HG03135 (cell line): ENCODE results near the gene BSDC1.
"Not testable (repeated sequence)": the region's sequence is repeated elsewhere in the genome, so short reads cannot be mapped to it uniquely, and the experiment has no call there.

Source experiments
- ATAC-seq: cut with Tn5 transposase; IDR thresholded peaks from one replicate; pipeline ENCODE4 v1.9.1; 2021; ENCODE audit warnings: mild to moderate bottlenecking, moderate library complexity; ENCODE audit not compliant: unreplicated experiment

BSDC1 gene

GRCh38 chr1:32361308-32361673, 33.0 kb downstream of the BSDC1 start:
- no peak for ATAC-seq

DNA sequence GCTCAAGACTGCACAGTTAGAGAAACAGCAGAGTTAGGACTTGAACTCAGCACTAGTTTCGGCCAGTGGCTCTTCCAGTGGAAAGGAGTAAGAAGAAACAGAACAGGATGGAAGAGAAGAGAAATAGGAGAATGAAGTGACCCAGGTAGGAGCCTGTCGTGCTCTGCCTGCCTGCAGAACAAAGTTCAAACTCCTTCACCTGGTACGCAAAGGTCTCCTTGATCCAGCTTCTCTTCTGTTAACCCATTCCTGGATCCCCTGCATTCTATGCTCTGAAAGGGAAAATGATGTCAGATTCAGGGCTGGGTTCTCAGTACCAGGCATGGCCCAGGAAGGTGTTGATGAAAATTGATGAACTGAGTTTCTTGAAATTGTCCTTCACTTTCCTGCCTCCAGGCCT, 35.8 kb downstream of the BSDC1 start:
- ATAC-seq: no peak

DNA sequence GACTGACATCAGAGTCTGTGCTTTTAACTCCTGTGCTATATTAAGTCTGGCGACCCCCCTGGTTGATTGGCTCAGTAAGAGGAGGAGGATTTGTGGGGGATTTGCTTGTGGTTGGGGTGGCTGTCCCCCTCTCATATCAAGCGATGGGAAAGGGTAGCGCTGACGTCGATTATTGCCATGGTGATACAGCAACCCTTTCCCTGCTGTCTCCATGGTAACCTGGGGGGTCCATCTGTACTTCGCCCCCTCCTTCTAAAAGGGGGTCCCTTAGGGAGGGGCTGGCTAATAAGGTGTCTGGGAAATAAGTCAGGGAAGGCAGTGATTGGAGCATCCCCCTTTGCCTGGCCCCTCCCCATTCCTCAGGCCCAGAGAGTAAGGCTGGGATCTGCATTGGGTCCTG, 36.6 kb downstream of the BSDC1 start:
- ATAC-seq: no peak

DNA sequence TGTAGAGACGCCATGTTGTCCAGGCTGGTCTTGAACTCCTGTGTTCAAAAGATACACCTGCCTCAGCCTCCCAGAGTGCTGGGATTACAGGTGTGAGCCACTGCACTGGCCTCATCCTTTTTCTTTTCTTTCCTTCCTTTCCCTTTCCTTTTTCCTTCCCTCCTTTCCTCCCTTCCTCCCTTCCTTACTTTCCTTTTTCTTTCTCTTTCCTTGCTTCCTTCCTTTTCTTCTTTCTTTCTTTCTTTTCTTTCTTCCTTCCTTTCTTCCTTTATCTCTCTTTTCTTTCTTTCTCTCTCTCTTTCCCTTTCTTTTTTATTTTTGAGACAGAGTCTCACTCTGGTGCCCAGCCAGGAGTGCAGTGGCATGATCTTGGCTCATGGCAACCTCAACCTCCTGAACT, 37.8 kb downstream of the BSDC1 start:
- ATAC-seq: no peak

GRCh38 chr1:32355778-32356177, 38.5 kb downstream of the BSDC1 start:
- ATAC-seq: not testable (repeated sequence)

- ATAC-seq: no peak
Measured at GRCh38 chr1:32353886-32354570, 40.2 kb downstream of the BSDC1 start.

- ATAC-seq: no peak
Measured at GRCh38 chr1:32353431-32353830, 40.8 kb downstream of the BSDC1 start.

- no peak for ATAC-seq
Measured at GRCh38 chr1:32352831-32353383, 41.3 kb downstream of the BSDC1 start.

GRCh38 chr1:32352239-32352745, 41.9 kb downstream of the BSDC1 start:
- ATAC-seq: no peak

- ATAC-seq: peak; percentile 83
Measured at GRCh38 chr1:32351399-32352238, 42.6 kb downstream of the BSDC1 start.

DNA sequence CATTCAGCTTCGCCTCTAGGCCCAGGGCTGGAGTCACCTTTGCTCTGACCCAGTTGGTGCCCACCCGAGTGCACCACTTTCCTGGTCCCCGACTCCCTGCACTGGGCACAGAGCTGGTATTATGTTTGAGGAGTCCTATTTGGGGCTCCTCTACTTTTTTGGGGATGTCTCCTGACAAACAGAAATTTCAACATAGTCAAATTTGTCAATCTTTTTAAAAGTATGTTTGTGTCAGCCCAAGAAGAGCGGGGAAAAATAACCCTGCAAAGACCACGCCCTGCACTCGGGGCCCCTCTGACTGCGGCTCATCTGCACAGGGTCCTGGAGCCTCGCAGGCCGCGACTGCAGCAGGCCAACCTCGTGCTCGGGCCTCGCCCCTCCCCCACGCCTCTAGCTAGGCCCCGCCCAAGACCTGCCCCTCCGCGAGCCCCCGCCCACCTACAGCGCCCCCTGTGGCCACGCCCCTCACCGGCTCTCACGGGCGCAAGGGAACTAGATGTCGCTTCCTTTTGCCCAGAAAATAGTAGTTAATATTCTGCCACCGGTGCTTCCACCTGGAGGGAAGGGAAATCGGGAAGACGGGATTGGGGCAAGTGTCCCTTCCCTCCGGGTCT, 43.3 kb downstream of the BSDC1 start:
- peak; percentile 40 for ATAC-seq

DNA sequence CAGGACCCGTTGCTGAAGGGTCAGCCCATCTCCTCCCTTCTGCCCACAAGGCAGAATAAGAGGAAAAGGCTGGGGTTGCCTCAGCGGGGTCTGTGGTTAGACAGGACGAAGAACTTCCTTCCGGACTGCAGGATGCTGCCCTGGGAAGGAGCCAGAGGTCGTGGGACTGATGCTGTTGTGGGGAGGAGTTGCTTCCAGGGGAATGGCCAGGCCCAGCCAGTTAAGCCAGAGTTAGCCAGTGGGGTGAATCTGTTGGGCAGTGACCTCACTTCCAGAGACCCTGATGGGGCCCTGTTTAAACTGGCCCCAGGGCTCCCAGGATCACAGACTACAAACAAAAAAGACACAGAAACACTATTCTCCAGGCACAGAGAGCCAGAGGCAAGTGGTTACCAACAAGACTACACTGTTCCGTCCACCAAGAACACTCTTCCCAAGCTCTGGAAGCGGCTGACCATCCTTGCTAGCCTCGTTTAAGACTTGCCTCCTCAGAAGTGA, 45.0 kb downstream of the BSDC1 start:
- no peak for ATAC-seq

GRCh38 chr1:32346532-32347157, 47.6 kb downstream of the BSDC1 start:
- no peak for ATAC-seq

- ATAC-seq: no peak
Measured at GRCh38 chr1:32345289-32345827, 48.9 kb downstream of the BSDC1 start.

DNA sequence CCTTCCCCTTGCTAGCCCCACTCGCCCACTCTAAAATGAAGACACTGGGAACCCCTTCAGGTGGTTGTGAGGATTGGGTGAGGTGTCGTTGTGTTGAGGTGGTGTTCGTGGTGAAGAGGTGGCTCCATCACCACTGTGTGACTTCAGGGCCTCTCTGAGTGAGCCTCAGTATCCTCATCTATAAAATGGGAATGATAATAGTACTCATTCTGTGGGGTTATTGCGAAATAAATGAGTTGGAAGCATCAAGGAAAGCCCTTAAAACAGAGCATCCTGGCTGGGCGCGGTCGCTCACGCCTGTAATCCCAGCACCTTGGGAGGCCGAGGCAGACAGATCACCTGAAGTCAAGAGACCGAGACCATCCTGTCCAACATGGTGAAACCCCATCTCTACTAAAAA, 51.5 kb downstream of the BSDC1 start:
- no peak for ATAC-seq

- no peak for ATAC-seq
Measured at GRCh38 chr1:32341971-32342370, 52.3 kb downstream of the BSDC1 start.

DNA sequence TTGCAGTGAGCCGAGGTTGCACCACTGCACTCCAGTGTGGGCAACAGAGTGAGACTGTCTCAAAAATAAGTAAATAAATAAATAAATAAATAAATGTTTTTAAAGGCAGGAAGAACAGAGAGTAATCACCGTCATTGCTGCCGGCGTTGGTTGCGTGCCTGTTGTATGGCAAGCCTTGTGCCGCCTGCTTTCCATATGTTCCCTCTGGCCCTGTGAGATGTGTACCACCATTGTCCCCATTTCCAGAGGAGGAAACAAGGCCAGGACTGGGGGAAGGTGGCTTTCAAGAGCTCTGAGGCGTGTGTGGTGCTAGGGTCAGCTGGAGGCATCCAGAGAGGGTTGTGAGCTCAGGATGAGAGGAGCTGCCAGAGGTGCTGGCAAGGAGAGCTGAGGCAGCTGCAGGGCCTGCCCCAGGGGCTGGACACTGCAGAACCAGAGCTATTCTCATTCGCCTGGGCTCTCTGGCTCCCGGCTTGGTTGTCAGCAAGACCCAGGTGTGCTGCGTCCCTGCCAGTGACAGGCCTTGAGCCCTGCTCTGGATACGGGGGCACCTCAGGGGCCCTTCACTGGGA, 53.0 kb downstream of the BSDC1 start:
- no peak for ATAC-seq

GRCh38 chr1:32339363-32339978, 54.8 kb downstream of the BSDC1 start:
- no peak for ATAC-seq

DNA sequence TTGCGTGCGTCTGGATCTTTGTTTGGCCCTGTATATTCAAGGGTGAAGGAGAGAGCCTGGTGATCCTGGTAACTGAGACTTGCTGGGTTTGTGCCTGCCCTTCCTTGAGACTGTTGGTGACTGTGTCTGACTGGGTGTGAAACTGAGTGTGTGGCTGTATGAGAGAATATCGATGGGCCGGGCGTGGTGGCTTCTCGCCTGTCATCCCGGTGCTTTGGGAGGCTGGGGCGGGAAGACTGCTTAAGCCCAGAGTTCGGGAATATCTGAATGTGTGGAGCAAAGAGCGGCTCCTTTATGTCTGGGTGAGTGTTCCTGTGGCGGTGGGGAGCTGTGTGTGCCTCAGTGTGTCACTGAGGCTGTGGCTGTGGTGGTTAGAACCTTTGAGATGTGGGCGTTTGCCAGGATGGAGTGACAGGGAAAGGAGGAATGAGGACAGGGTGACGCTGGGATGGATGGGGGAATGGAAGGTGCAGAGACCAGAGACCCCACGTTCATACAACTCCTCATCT, 55.5 kb downstream of the BSDC1 start:
- ATAC-seq: no peak
